Vagina (tissue), 2 donors: Measurements from ENCODE around the gene MYH9. TPM values are rescaled to one million over a fixed set of nuclear protein-coding genes. Genes with fewer than 3 reads are reported as not detected.
A peak's percentile ranks its signal among the peaks of the same experiment; 100 is the strongest.

Experiments used
- DNase-seq, 2 donors: peaks; one replicate each; pipeline ENCODE4 v3.0.0-alpha.2; 2017; ENCODE audit errors: extremely low spot score in 2 of 2
- H3K27ac ChIP-seq: fragments of 200-600 bp; sonication (generic); one replicate; pipeline ENCODE4 v1.5.1; 2019
- H3K27me3 ChIP-seq: fragments of 200-600 bp; sonication (generic); one replicate; pipeline ENCODE4 v1.5.1; 2019
- H3K36me3 ChIP-seq, 2 donors: fragments of 200-600 bp; sonication (generic); one replicate each; pipeline ENCODE4 v1.5.1; 2017 to 2019
- H3K4me1 ChIP-seq: fragments of 200-600 bp; sonication (generic); one replicate; pipeline ENCODE4 v1.5.1; 2019
- H3K4me3 ChIP-seq, 2 donors: fragments of 200-600 bp; sonication (generic); 1 replicate in 1 of 2; 2 replicates in 1 of 2; pipeline ENCODE4 v1.5.1; 2016 to 2019
- H3K9me3 ChIP-seq: fragments of 200-600 bp; sonication (generic); one replicate; pipeline ENCODE4 v1.5.1; 2019
- CTCF ChIP-seq, 3 experiments: fragments of 450-650 bp in 2 of 3; fragments of 200-600 bp in 1 of 3; sonication (generic) in 1 of 3; IDR thresholded peaks; one replicate each; pipeline ENCODE4 v1.5.1; 2017 to 2019; ENCODE audit warnings: antibody characterized with exemption in 3 of 3, mild to moderate bottlenecking in 2 of 3, moderate library complexity in 2 of 3
- POLR2A ChIP-seq, 2 donors: fragments of 450-650 bp; IDR thresholded peaks; one replicate each; pipeline ENCODE4 v1.6.1; 2017; ENCODE audit warnings: antibody characterized with exemption in 2 of 2, mild to moderate bottlenecking in 2 of 2, moderate library complexity in 2 of 2
- POLR2AphosphoS5 ChIP-seq, 2 donors: sonication (generic); formaldehyde crosslinking; IDR thresholded peaks; one replicate each; pipeline ENCODE4 v1.9.0; 2017; ENCODE audit warnings: antibody characterized with exemption in 2 of 2, mild to moderate bottlenecking in 2 of 2, low read depth in 1 of 2; ENCODE audit not compliant: insufficient read depth in 1 of 2
- intact Hi-C: fragments of 100-400 bp; cut with DNase I; formaldehyde crosslinking; loops from one replicate; pipeline ENCODE4 v1.15.1; 2023
- total RNA-seq: library from RNA; depleted of rRNA; stranded (reverse); fragments of >200 nt; gene quantifications from one replicate; pipeline ENCODE4 v1.2.3, GENCODE V29; 2016

MYH9 gene
- total RNA-seq, 1 donor from 2014 or later, result 333 TPM

GRCh38 chr22:36243986-36244385 lies 143.8 kb downstream of the MYH9 start:
- Histone ChIP-seq H3K36me3 (no peaks in the 10 kb centered on the region), H3K27me3 (no peaks in the 10 kb centered on the region), H3K9me3 (no peaks in the 10 kb centered on the region), H3K27ac (peak overlapping the region; percentile 64), H3K4me1 (peaks cover 15% of the 10 kb centered on the region), H3K4me3 (no peak overlapping the region)
- peak in 1 of 2 donors; percentile 37 for DNase-seq
- TF ChIP-seq CTCF (IDR thresholded peaks at IDR 0.05) (no peak), POLR2A (IDR thresholded peaks at IDR 0.05) (no peak)
- intact Hi-C loops, result no loop called here

- DNase-seq, result peak; percentile 96 to 97
- H3K27me3 ChIP-seq, result no peaks in the 10 kb centered on the region
- H3K4me3 ChIP-seq, result peak within 1 kb of the TSS; percentile 56 to 73
- H3K9me3 ChIP-seq, result no peaks in the 10 kb centered on the region
- intact Hi-C loops, result no loop called here
- peaks cover 56% of the 10 kb centered on the region for H3K4me1 ChIP-seq
- TF ChIP-seq CTCF (IDR thresholded peaks at IDR 0.05) (peak in 2 of 3 experiments; percentile 64 to 66), POLR2AphosphoS5 (IDR thresholded peaks at IDR 0.05; ENCODE audit: insufficient read depth in 1 of 2, low read depth in 1 of 2) (peak; percentile 81 to 94), POLR2A (IDR thresholded peaks at IDR 0.05) (peak in 1 of 2 donors; percentile 87)
- H3K36me3 ChIP-seq, result peaks cover 0 to 3% of the 10 kb centered on the region in 2 donors
- H3K27ac ChIP-seq, result peak within 1 kb of the TSS; percentile 93
Observed at GRCh38 chr22:36239401-36240171, 148.2 kb downstream of the MYH9 start, which contains the start of gene APOL2. Gene APOL2 (minus strand): TSS chr22:36239527. CDS start chr22:36233162, 6,365 bp downstream.

GRCh38 chr22:36239150-36239400 lies 148.7 kb downstream of the MYH9 start:
- Histone ChIP-seq H3K4me3 (peak overlapping the region; percentile 56 to 73), H3K27me3 (no peaks in the 10 kb centered on the region), H3K27ac (peak overlapping the region; percentile 93), H3K9me3 (no peaks in the 10 kb centered on the region), H3K36me3 (peaks cover 0 to 3% of the 10 kb centered on the region in 2 donors), H3K4me1 (peaks cover 54% of the 10 kb centered on the region)
- no peak for TF ChIP-seq CTCF (IDR thresholded peaks at IDR 0.05)
- no peak for TF ChIP-seq POLR2AphosphoS5 (IDR thresholded peaks at IDR 0.05; ENCODE audit: insufficient read depth in 1 of 2, low read depth in 1 of 2)
- TF ChIP-seq POLR2A (IDR thresholded peaks at IDR 0.05), result no peak
- intact Hi-C loops, result no loop called here
- peak in 1 of 2 donors; percentile 86 for DNase-seq

- Histone ChIP-seq H3K9me3 (no peaks in the 10 kb centered on the region), H3K27ac (peak overlapping the region; percentile 93), H3K27me3 (no peaks in the 10 kb centered on the region), H3K4me3 (peak overlapping the region; percentile 56 to 73), H3K36me3 (peaks cover 0 to 3% of the 10 kb centered on the region in 2 donors), H3K4me1 (peaks cover 49% of the 10 kb centered on the region)
- peak; percentile 79 to 87 for DNase-seq
- intact Hi-C loops, result no loop called here
- TF ChIP-seq POLR2A (IDR thresholded peaks at IDR 0.05) (no peak), CTCF (IDR thresholded peaks at IDR 0.05) (no peak), POLR2AphosphoS5 (IDR thresholded peaks at IDR 0.05; ENCODE audit: insufficient read depth in 1 of 2, low read depth in 1 of 2) (no peak)
Observed at GRCh38 chr22:36238373-36239149, 149.2 kb downstream of the MYH9 start.
